Right ventricle myocardium inferior (tissue), 1 donor: ENCODE results near the gene TEAD4. TPM values are rescaled to one million over a fixed set of nuclear protein-coding genes. Genes with fewer than 3 reads are reported as not detected.

Experiments used
- ATAC-seq: fragments of 200-7000 bp; cut with Tn5 transposase; one replicate; pipeline ENCODE4 v1.9.1; 2020; ENCODE audit warnings: mild to moderate bottlenecking, moderate library complexity
- DNase-seq: peaks from one replicate; pipeline ENCODE4 v3.0.0; 2021; ENCODE audit errors: missing footprints
- intact Hi-C: fragments of 100-400 bp; cut with DNase I; formaldehyde crosslinking; loops from one replicate; pipeline ENCODE4 v1.11.0; 2022
- total RNA-seq: library from RNA; stranded (reverse); fragmentation: NEBNext Ultra II Directional; extraction: Animal tissue kit (Norgen Biotek cat#: 25700); gene quantifications from one replicate; pipeline ENCODE4 v1.2.1, GENCODE V29; 2021
- donor health status: DM: no; HTN: yes; CAD: no; lungs with severe emphysema.

Gene TEAD4
- total RNA-seq, 1 donor from 2014 or later: 13.4 TPM

DNA sequence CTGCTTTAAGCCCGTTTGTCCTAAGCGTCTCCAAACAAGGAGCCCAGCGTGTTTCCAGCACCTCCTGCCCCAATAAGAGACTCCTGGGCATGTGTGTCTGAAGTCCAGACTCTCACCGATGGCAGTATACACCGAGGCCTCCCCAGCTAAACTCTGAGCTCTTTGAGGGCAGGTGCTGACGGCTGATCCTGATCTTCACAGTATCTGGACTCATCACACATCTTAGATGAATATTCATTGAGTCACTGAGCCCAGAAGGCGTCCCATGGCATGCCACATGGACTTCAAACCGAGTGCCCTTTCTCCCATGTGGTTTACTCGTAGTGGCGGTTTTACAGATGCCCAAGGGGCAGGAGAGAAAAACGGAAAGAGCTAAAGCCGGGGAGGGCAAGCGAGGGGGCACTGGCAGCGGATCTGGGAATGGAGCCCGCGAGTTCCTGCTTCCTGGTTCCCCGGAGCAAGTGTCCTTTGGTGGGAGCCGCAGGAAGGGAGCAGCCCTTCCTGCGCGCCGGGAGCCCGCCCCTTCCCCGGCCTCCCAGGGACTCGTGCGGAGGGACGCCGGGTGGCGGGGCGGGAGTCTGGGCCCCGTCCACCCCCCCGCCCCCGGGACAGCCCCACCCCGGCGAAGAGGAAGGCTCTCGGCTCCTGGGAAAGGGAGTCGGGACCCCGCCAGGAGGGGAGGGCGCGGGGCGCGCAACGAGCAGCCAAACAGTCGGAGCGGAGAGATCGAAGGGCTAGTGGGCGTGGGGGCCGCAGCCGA, 585 bp upstream of the TEAD4 start:
- DNase-seq (no peak), ATAC-seq (peak; percentile 69)
- intact Hi-C loops: loop anchor here (5.0 kb wide), 2 partner anchors 66 to 74 kb away; partner anchors contain the start of gene TULP3

DNA sequence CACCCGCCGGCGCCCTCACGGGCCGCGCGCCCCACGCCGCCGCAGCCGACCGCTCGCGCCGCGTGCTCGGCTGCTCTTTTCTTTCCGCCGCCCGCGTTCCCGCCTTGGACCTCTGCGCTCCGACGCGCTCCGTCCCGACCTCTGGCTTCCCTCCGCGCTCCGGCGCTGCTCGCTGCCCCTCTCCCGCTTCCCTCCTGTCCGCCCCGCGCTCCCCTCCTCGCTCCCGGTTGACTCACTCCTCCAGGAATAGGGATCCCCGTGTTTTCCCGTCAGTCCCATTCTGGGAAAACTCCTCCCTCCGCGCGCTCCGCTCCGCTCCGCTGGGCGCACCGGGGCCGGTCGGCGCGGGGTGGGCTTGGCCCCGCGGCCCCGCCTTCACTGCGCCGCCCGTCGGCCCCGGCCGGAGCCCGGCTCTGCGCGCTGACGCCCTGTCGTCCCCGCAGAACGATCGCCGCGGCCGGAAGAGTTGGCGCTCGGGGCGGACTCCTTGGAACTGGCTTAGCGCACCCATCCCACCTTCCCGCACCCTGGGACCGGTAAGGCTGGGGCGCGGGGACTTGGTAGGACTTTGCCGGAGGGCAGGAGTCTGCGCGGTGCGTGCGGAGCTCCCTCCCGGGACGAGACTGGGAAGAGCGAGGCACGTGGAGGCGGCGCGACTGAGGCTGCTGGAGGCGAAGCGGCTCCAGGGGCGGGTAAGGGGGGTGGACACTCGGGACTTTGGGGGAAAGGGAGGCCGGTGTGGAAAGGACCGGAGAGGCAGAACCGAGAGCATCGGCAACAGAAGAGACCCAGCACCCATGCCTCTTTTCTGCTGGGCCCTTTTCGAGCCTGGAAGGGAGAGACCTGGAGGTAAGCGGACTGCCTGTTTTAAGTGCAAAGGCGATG, 550 bp downstream of the TEAD4 start:
- intact Hi-C loops: loop anchor here (5.0 kb wide), 2 partner anchors 67 to 73 kb away; partner anchors contain the start of gene TULP3
- DNase-seq (peak; percentile 78), ATAC-seq (peak; percentile 60)

DNA sequence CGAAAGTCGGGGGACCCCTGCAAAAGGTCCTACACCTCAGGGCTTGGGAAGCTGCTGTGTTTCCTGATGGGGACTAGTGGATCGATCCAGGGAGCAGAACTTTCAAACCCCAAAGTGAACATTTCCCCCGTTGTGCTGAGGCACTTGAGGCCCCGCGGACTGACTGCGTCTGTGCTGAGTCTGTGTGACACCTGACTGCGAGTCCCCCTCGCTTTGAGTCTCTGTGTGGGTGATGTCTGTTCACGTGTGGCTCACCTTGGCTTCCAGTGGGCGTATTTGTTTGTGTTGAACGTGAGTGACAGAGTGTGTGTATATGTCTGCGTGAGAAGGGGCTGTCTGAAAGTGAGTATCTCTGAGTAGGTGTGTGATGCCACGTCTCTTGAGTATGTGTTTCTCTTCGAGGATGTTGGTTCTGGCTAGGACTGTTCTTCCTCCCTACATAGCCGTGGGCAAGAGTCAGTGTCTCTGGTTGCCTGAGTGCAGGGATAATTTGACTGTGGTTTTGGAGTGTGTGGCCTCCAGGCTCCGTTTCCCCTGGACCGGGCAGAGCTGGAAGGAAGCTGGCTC, 1.3 kb downstream of the TEAD4 start:
- ATAC-seq (no peak), DNase-seq (no peak)
- intact Hi-C loops: no loop called here

DNA sequence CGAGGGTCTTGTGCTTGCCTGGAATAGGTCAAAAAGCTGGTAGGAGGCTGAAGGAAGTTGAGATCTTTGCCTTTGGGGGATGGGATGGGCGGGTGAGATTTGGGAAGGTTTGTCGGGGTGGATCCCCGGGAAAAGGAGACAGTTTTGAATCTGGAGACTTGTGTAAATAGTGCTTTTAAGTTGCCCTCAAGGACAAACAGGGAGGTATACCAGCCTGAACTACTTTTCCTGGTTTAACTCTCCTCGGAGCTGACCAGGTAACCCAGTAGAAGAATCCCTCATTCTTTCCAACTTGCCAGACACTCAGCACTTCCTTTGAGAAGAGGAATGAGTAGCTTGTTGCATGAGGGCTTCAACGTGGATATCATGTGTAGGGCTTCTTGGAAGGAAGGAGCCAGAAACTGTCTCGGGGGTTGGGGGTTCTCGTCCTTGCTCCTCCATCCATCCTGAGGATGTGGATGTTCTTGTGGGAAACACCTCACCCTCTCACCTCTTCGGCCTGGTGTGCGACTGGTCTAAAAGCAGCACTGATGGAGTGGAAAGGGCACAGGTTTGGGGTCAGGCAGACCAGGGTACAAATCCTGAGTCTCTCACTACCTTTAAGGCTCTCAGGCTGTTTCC, 1.9 kb downstream of the TEAD4 start:
- intact Hi-C loops: no loop called here
- ATAC-seq (no peak), DNase-seq (no peak)

DNA sequence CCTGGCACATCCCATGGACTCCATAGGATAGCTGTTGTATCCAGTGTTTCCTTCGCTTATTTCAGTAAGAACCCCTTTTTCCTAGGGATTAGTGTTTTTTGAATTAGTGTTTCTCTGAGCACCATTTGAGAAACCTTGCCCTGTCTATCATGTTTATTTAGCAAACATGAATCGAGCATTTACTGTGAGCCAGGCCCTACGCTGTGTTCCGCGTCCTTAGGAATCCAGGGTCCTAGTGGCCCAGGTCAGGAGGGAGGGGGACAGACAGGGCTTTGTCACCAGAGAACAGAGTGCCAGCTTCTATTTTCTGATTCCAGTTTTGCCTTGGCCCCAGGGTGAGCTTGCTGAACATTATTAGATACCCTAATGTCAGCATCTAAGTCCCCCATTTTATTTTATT, 2.5 kb downstream of the TEAD4 start:
- intact Hi-C loops: no loop called here
- ATAC-seq: no peak
- no peak for DNase-seq

DNA sequence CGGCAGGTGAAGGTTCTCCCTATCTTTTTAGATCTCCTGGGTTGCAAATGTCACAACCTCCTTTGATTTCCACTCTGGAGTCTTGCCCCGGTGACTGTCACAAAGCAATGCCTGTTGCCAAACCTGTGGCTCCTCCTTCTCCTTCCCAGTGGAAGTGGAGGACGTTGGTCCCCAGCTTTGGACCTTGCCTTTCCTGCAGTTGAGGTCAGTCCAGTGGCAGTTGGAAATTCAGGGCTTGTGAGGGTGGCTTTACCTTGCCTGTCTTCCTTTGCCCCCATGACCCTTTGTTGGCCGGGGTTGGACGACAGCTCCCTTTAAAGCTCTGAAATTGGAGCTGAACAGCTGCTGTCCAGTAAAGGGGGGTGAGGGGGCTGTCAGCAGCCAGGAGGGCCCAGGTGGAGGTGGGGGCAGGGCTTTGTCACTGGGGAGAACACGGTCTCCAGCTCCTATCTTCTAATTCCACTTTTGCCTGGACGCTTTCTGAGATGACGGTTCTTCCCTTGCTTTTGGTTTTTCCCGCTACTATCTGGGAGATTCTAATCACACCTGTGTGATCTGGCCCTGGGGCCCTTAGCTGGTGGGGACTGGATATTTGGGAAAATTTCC, 4.1 kb downstream of the TEAD4 start:
- DNase-seq (no peak), ATAC-seq (no peak)
- intact Hi-C loops: no loop called here

DNA sequence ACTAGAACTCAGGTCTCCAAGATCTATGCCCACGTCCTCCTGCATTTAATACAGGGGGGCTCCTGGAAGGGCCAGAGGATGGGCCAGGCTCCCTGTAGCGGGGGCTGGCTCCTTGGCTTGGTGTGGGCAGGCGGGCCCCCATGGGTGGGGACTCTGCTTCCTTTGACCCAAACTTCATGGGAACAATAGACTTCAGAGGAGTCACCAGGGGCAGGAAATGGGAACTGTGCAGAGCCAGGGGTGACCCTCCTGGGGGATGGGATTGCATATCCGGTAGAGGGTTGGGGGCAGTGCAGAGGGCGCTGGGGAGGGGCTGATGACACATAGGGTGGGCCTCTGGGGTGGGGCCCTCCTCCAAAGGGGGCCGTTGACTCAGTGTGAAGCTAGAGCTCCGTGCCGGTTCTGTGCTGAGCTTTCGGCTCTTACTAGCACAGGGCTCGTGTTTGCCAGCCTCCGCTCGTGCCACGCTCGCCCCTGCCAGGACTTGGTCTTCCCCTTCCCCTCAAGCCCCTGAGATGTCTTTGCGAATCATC, 4.6 kb downstream of the TEAD4 start:
- intact Hi-C loops: no loop called here
- peak; percentile 33 for ATAC-seq
- DNase-seq: no peak

DNA sequence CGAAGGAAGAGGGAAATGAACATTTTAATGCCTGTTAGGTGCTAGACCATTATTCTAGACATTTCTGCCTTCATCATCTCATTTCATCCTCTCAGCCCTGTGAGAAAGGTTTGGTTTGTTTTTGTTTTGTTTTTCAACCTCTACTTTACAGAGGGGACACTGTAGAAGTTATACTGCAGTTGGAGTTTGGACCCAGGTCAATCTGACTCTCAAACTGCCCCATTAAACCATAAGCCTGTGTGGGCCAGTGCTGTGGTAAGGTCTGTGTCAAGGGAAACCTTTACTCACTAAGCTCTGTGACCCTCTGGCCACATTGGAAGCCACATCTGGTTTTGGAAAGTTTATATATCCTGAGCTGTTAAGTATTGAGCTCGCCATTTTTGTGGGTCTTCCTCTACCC, 8.5 kb downstream of the TEAD4 start:
- ATAC-seq (no peak), DNase-seq (no peak)
- intact Hi-C loops: no loop called here

DNA sequence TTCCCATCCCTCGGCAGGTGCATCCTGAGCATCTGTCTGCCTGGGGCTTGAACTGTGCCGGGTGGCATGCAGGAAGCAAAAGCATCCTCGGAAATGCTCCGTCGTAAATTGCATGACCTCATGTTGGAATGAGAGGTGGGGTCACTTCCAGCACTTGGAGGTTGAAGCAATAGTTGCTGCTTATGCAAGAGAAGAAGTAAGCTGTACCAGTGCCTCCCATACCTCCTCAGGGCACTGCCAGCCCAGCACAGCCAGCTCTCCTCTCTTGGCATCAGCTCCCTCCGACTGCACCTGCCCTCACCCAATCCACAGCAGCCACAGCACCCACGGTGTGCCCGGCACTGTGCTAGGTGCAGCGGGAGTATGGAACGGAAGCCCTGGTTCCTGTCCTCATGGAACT, 11.5 kb downstream of the TEAD4 start:
- intact Hi-C loops: no loop called here
- ATAC-seq (no peak), DNase-seq (no peak)

DNA sequence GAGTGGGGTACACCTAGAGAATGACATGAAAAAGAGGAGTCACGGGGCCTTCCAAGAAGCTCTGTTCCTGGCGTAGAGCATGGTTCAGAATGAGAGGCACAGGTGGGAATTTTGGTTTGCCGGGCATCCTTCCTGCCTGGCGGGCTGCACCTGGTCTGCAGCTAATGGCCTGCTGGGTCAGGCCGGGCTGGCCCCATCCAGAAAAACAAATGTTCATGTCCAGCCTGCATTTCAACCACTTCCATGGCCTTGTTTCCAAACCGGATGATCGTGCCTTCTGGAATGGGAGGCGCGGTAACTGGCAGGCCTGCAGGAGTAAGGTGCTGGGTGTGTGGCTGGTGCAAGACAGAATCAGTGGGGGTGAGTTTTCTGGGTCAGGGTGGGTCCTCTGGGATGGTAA, 14.4 kb downstream of the TEAD4 start:
- intact Hi-C loops: no loop called here
- DNase-seq (no peak), ATAC-seq (no peak)

DNA sequence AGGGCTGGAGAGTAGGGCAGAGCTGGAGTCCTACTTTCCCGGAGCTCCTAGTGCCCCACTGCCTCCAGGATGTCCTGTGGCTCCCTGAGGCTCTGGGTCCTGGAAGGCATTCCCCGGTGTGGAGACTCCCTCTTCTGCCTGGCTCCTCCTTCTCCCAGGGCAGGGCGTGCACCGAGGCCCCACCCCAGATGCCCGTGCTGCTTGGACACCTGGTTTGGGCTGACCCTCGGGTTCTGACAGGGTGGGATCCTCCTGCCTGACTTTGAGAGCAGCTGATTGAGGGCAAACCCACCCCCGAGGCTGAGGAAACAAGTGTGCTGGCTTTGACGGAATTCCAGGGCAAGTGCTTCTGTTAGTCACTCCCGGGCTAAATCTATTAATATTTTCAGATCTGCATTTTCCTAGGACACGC, 15.4 kb downstream of the TEAD4 start:
- ATAC-seq (no peak), DNase-seq (no peak)
- intact Hi-C loops: no loop called here

DNA sequence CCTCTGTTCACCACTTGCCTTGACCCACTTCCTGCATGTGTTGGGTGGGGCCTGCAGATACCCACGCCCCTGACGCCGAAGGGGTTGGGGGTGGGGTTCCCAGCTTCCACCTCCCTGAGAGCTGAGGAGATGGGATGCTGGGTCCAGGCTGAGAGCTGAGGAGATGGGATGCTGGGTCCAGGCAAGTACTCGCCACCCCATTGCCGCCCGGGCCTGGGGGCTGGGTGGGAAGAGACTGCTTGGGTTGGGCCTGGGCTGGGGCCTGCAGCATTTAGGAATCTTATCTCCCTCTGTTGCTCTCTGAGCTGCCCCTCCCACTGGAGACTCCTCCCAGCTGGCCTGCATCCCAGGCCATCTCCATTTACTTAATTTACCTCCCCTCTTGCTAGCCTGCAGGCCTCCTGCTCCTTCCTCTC, 17.4 kb downstream of the TEAD4 start:
- intact Hi-C loops: no loop called here
- DNase-seq: no peak
- ATAC-seq: no peak

DNA sequence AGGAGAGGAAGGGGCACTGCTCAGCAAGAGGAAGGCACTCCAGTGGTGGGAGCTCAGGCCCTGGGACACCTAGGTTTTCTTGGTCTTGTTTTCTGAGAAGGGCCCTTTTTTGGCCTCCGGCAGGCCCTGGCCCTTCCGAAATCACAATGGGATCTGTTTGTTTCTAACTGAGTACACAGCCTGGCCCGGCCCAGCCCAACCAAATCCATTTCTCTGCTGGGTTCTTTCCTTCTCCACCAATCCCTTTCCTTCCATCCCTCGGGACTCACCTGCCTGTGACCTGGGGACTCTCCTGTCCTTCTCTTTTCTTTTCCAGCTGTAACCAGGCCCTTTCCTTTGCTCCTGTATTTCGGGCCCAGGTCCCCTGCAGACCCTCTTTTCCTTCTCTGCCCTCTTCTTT, 18.6 kb downstream of the TEAD4 start:
- ATAC-seq: no peak
- intact Hi-C loops: no loop called here
- no peak for DNase-seq

DNA sequence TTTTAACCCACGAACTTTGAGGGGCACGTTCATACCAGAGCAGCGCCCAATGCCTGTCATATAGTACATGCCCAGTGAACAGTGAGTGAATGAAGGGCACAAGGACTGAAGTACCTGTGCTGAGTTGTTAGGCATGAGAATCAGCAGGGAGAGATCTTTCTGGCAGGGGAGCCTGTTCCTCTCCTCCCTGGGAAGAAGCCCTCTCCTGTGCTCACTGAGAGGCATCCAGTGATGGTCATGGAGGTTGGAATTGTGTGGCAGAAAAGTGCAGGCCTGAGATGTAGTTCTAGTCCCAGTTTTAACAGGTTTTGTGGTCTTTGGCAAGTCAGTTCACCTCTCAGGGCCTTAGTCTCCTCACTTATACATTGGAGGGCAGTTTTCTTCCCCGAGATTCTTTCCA, 20.6 kb downstream of the TEAD4 start:
- no peak for DNase-seq
- ATAC-seq: no peak

DNA sequence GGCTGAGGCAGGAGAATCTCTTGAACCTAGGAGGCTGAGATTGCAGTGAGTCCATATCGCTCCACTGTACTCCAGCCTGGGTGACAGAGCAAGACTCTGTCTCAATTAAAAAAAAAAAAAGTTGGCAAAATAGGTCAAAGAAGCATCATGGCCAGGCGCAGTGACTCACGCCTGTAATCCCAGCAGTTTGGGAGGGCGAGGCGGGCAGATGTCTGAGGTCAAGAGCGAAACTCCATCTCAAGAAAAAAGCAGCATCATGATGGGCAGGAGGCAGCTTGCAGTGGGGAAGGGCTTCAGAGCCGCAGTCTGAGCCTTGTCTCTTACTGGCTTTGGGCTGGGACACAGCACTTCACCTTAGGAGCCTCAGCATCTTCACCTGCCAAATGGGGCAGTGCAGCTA, 21.4 kb downstream of the TEAD4 start:
- intact Hi-C loops: no loop called here
- ATAC-seq: no peak
- DNase-seq: no peak

More for the DNA sequence above, 20.6 kb downstream of the TEAD4 start:
- intact Hi-C loops: no loop called here

DNA sequence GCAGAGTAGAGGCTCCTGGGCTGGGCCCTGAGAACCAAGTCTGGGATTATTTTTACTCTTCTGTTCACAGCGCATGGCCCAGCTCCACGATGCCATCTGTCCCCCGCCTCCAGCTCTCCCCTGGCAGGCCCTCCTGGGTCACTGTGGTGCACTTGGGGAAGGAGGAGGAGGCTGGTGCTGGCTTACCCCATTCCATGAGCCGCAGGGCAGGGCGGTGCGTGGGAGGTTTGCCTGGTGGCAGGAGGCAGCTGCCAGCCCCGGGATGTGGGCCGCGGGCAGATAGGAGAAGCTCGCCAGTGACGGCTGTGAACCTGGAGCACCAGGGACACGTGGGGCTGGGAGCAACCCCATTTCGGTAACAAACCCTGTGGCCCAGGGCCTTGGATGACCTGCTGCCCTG, 23.2 kb downstream of the TEAD4 start:
- intact Hi-C loops: no loop called here
- no peak for ATAC-seq
- no peak for DNase-seq

DNA sequence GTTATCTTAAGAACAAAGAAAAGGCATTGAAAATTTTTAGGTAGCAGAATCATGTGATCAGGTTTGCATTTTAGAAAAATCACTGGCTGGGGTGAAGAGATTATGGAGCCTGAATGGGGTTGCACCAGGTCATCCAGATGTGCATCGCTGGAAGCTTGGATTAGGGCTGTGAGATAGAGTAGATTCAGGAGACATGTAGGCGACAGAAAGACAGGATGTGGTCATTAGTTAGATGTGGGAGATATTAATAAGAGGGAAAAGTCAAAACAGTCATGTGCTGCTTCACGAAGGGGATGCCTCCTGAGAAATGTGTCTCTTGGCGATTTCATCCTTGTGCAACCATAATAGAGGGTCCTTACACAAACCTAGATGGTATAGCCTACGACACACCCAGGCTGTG, 25.1 kb downstream of the TEAD4 start:
- ATAC-seq (no peak), DNase-seq (no peak)
- intact Hi-C loops: no loop called here

DNA sequence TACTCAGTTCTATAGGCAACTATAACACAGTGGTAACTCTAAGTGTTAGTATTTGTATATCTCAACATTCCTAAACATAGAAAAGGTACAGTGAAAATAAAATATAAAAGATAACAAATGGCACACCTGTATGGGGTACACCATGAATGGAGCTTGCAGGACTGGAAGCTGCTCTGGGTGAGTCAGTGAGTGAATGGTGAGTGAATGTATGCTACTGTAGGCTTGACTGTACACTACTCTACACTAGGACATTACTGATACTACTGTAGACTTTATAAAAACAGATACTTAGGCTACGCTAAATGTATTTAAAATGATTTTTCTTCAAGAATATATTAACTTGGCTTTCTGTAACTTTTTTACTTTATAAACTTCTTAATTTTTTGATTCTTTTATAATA, 25.5 kb downstream of the TEAD4 start:
- intact Hi-C loops: no loop called here

DNA sequence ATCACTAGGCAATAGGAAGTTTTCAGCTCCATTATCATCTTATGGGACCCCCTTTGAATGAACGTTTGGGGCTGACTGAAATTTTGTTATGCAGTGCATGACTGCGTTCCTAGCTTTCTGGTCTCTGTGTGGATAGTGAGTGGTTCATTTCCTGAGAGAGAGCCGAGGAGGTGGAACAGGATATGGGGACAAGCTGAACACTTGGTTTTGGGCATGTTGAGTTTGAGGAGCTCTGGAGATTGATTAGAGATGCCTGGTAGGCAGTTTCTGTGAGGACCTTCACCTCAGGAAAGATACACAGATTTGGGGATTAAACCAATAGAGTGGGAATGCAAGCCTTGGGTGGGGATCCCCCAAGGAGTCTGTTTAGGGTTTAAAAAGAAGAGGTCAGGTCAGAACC, 27.7 kb downstream of the TEAD4 start:
- intact Hi-C loops: no loop called here
- ATAC-seq (no peak), DNase-seq (no peak)

More for the DNA sequence above, 25.5 kb downstream of the TEAD4 start:
- DNase-seq: no peak
- ATAC-seq: no peak
